CD14-positive monocyte (primary cell): ENCODE measurements around the gene ELOVL6. TPM values are rescaled to one million over a fixed set of nuclear protein-coding genes. Genes with fewer than 3 reads are reported as not detected.
"Not testable (repeated sequence)": the region's sequence is repeated elsewhere in the genome, so short reads cannot be mapped to it uniquely, and the experiment has no call there.

Experiments used
- DNase-seq, 3 donors: peaks; one replicate each; pipeline ENCODE4 v3.0.0-alpha.2; 2011 to 2022
- H2AFZ ChIP-seq: 2 replicates; pipeline ENCODE4 v1.6.0; 2012; ENCODE audit warnings: mild to moderate bottlenecking, low read depth, low read length, inconsistent platforms; ENCODE audit not compliant: insufficient read depth, poor library complexity, severe bottlenecking
- H3K27ac ChIP-seq, 2 donors: 1 replicate in 1 of 2; 2 replicates in 1 of 2; pipeline ENCODE4 v1.5.1; 2012 to 2013; ENCODE audit warnings: low read length in 2 of 2, control low read depth in 1 of 2, inconsistent platforms in 1 of 2, low read depth in 1 of 2, mild to moderate bottlenecking in 1 of 2
- H3K27me3 ChIP-seq, 2 donors: one replicate each; pipeline versions ENCODE4 v1.6.0 to v1.6.1; 2011 to 2013; ENCODE audit warnings: low read length in 2 of 2; ENCODE audit not compliant: control insufficient read depth in 2 of 2, insufficient read depth in 2 of 2
- H3K36me3 ChIP-seq, 2 donors: replicated peaks in 1 of 2; 1 replicate in 1 of 2; 2 replicates in 1 of 2; pipeline versions ENCODE4 v1.5.1 to v1.6.1; 2012 to 2013; ENCODE audit warnings: low read length in 2 of 2, control low read depth in 1 of 2, inconsistent platforms in 1 of 2, mild to moderate bottlenecking in 1 of 2; ENCODE audit not compliant: insufficient read depth in 2 of 2, control insufficient read depth in 1 of 2
- H3K4me1 ChIP-seq, 2 donors: 1 replicate in 1 of 2; 2 replicates in 1 of 2; pipeline versions ENCODE4 v1.5.1 to v1.6.1; 2012 to 2013; ENCODE audit warnings: low read length in 2 of 2, control low read depth in 1 of 2, inconsistent platforms in 1 of 2, mild to moderate bottlenecking in 1 of 2, moderate library complexity in 1 of 2; ENCODE audit not compliant: insufficient read depth in 2 of 2, control insufficient read depth in 1 of 2
- H3K4me2 ChIP-seq: replicated peaks from 2 replicates; pipeline ENCODE3; 2012; ENCODE audit warnings: low read length, moderate library complexity, mild to moderate bottlenecking; ENCODE audit not compliant: poor library complexity, severe bottlenecking; ENCODE audit errors: extremely low read depth
- H3K4me3 ChIP-seq, 3 experiments: fragments of 200-600 bp in 1 of 3; sonication (generic) in 1 of 3; replicated peaks in 1 of 3; 1 replicate in 2 of 3; 2 replicates in 1 of 3; pipeline ENCODE4 v1.5.1; 2011 to 2013; ENCODE audit warnings: low read length in 3 of 3, mild to moderate bottlenecking in 3 of 3, control low read depth in 2 of 3, low read depth in 2 of 3, inconsistent platforms in 1 of 3, moderate library complexity in 1 of 3
- H3K79me2 ChIP-seq: 2 replicates; pipeline ENCODE4 v1.6.0; 2012; ENCODE audit warnings: mild to moderate bottlenecking, control low read depth, inconsistent platforms, low read length, moderate library complexity; ENCODE audit not compliant: insufficient read depth
- H3K9ac ChIP-seq: 2 replicates; pipeline ENCODE4 v1.6.0; 2017; ENCODE audit warnings: low read length, mild to moderate bottlenecking; ENCODE audit not compliant: insufficient read depth, poor library complexity, severe bottlenecking
- H3K9me3 ChIP-seq, 2 donors: replicated peaks in 1 of 2; 1 replicate in 1 of 2; 2 replicates in 1 of 2; pipeline versions ENCODE4 v1.5.1 to v1.6.1; 2012 to 2013; ENCODE audit warnings: low read length in 2 of 2, control low read depth in 1 of 2; ENCODE audit not compliant: control insufficient read depth in 1 of 2, insufficient read depth in 1 of 2
- H4K20me1 ChIP-seq: 2 replicates; pipeline ENCODE4 v1.6.0; 2012; ENCODE audit warnings: mild to moderate bottlenecking, low read length, control low read depth, moderate library complexity; ENCODE audit not compliant: insufficient read depth
- H3K27ac Mint-ChIP-seq, 7 donors: one replicate each; pipeline ENCODE4 v1.8.0; 2020; ENCODE audit warnings: mild to moderate bottlenecking in 7 of 7, mixed read lengths in 7 of 7, moderate library complexity in 6 of 7, inconsistent platforms in 2 of 7
- H3K27me3 Mint-ChIP-seq, 3 donors: one replicate each; pipeline ENCODE4 v1.8.0; 2021 to 2022; ENCODE audit warnings: low read depth in 3 of 3, mild to moderate bottlenecking in 3 of 3, mixed read lengths in 3 of 3, moderate library complexity in 3 of 3, inconsistent platforms in 1 of 3
- H3K36me3 Mint-ChIP-seq, 2 donors: one replicate each; pipeline ENCODE4 v1.8.0; 2020; ENCODE audit warnings: mixed read lengths in 2 of 2, inconsistent platforms in 1 of 2, mild to moderate bottlenecking in 1 of 2
- H3K4me1 Mint-ChIP-seq: one replicate; pipeline ENCODE4 v1.8.0; 2020; ENCODE audit warnings: mild to moderate bottlenecking, mixed read lengths
- H3K4me3 Mint-ChIP-seq, 2 donors: one replicate each; pipeline ENCODE4 v1.8.0; 2020; ENCODE audit warnings: mild to moderate bottlenecking in 2 of 2, mixed read lengths in 2 of 2, moderate library complexity in 1 of 2
- H3K9me3 Mint-ChIP-seq, 7 donors: one replicate each; pipeline ENCODE4 v1.8.0; 2020 to 2022; ENCODE audit warnings: mixed read lengths in 7 of 7, mild to moderate bottlenecking in 6 of 7, moderate library complexity in 6 of 7, inconsistent platforms in 2 of 7
- CTCF ChIP-seq: fragments of 200-600 bp; IDR thresholded peaks from one replicate; pipeline ENCODE4 v1.8.0; 2022; ENCODE audit warnings: antibody characterized with exemption, mild to moderate bottlenecking
- WGBS: methylation state at CpG from one replicate; pipeline ENCODE4 v1.1.5; 2013; ENCODE audit warnings: missing lambda C conversion rate; ENCODE audit not compliant: insufficient coverage; 5-methylcytosine and 5-hydroxymethylcytosine counted together
- intact Hi-C, 2 donors: fragments of 100-400 bp; cut with micrococcal nuclease; formaldehyde crosslinking; loops; one replicate each; pipeline versions ENCODE4 v1.15.0 to v1.15.1; 2023
- polyA plus RNA-seq, 3 donors: library from polyadenylated mRNA; depleted of rRNA in 1 of 3; unstranded in 2 of 3; stranded (reverse) in 1 of 3; fragments of 300-500 nt in 2 of 3; fragments of >200 nt in 1 of 3; fragmentation: Illumina TruSeq in 2 of 3; gene quantifications; 1 replicate in 2 of 3; 2 replicates in 1 of 3; pipeline ENCODE4 v1.2.3, GENCODE V29; 2012 to 2021

The ELOVL6 gene
- polyA plus RNA-seq, 3 donors: 0.11 to 0.19 TPM; not detected in 1

GRCh38 chr4:110236324-110236723, 37.9 kb upstream of the ELOVL6 start:
- intact Hi-C loops: no loop called here
- no peaks in the 10 kb centered on the region for H3K36me3 ChIP-seq
- H3K9me3 ChIP-seq: no peaks in the 10 kb centered on the region
- no peak overlapping the region for H3K27ac ChIP-seq
- H3K4me1 ChIP-seq: no peaks in the 10 kb centered on the region
- H3K9ac ChIP-seq: no peak overlapping the region
- WGBS: 100% methylated on average over 1 of the region's 1 CpG
- no peaks in the 10 kb centered on the region for H4K20me1 ChIP-seq
- H2AFZ ChIP-seq: no peak overlapping the region
- H3K4me3 ChIP-seq: no peak overlapping the region
- no peak for DNase-seq
- H3K27me3 ChIP-seq: peaks cover 0 to 2% of the 10 kb centered on the region in 2 donors
- Mint-ChIP-seq H3K9me3 (peaks cover 0 to 4% (median 0%) of the 10 kb centered on the region in 7 donors), H3K36me3 (no peaks in the 10 kb centered on the region), H3K27me3 (peaks cover 4 to 11% (median 8%) of the 10 kb centered on the region in 3 donors), H3K27ac (no peak overlapping the region), H3K4me3 (no peak overlapping the region), H3K4me1 (no peaks in the 10 kb centered on the region)
- TF ChIP-seq CTCF: no peak
- H3K4me2 ChIP-seq: no peak overlapping the region
- H3K79me2 ChIP-seq: no peaks in the 10 kb centered on the region

GRCh38 chr4:110233581-110233980, 35.2 kb upstream of the ELOVL6 start:
- not testable (repeated sequence) for H3K9me3 ChIP-seq

More at GRCh38 chr4:110233581-110233980, 35.2 kb upstream of the ELOVL6 start:
- H3K36me3 ChIP-seq, H3K4me1 Mint-ChIP-seq, H3K4me1 ChIP-seq, H3K27me3 Mint-ChIP-seq, H3K4me3 Mint-ChIP-seq, H2AFZ ChIP-seq, H3K27me3 ChIP-seq, H4K20me1 ChIP-seq, intact Hi-C loops, H3K4me2 ChIP-seq, H3K27ac ChIP-seq, H3K27ac Mint-ChIP-seq, H3K9me3 Mint-ChIP-seq, H3K9ac ChIP-seq, H3K36me3 Mint-ChIP-seq, H3K4me3 ChIP-seq, H3K79me2 ChIP-seq, DNase-seq: not testable (repeated sequence)
- 91% methylated on average over 11 of the region's 11 CpGs for WGBS
